OCI-LY1 (cell line): Measurements from ENCODE around the gene RAB30.

ENCODE experiments used
- CTCF ChIP-seq: fragments of 200-600 bp; sonication (generic), shearing (Covaris generic); IDR thresholded peaks from 2 replicates; pipeline ENCODE4 v1.5.1; 2017; ENCODE audit warnings: mild to moderate bottlenecking, antibody characterized with exemption, low read length, moderate library complexity, mixed read lengths
- EZH2 ChIP-seq: fragments of 200-600 bp; sonication (generic), shearing (Covaris generic); IDR thresholded peaks from 2 replicates; pipeline ENCODE4 v1.8.0; 2017; ENCODE audit warnings: borderline replicate concordance, mixed run types, mild to moderate bottlenecking, antibody characterized with exemption, low read length, moderate library complexity, mixed read lengths

GRCh38 chr11:83000381-83000780, 71.3 kb downstream of the RAB30 start:
- no peak for TF ChIP-seq CTCF
- TF ChIP-seq EZH2: no peak
